ENCODE data around the gene PRPF40A.
"Not testable (repeated sequence)": the region's sequence is repeated elsewhere in the genome, so short reads cannot be mapped to it uniquely, and the experiment has no call there.

Gene PRPF40A

DNA sequence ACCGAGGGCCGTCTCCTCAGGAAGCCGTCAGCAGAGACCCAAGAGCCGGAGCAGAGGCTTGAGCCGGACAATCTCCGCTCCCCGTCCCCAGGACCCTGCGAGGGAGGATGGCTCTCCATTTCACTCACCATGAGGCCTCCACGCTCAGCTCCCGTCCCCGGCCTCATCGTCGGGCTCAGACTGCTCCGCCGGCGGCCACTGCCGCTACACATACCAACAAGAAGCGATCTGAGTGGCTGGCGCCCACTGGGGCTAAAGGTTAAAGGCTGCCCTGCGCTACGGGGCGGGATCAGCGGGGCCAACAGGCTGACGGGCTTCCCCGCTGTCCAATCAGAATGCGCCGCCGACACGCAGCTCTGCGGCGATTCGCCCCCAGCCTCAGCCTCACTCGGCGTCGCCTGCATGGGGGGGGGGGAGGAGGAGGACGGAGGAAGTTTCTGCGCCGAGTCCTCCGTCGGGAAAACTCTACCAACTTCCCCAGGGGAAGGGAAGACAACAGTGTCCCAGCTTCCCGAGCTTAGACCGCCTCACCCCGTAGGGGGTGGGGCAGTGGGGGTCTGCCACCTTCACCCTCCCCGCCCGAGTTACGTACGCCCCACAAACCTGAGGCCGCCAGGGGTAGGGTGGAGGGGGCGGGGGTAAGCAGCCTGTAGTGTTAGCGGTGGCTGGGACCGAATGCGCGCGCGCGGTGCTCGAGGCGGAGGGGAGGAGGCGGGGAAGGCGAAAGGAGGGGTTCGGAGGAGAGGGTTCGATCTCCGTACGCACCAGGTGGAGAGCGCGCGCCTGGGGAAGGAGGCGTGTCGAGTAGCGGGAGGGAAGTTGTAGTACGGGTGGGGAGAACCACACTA lies at the start of gene PRPF40A:
PRPF40A (minus strand) TSS at position 234 of the 848 bp plus-strand sequence; CDS start at position 212, 22 bp downstream.
- peak; percentile 96 to 98 (median 98) for DNase-seq

DNA sequence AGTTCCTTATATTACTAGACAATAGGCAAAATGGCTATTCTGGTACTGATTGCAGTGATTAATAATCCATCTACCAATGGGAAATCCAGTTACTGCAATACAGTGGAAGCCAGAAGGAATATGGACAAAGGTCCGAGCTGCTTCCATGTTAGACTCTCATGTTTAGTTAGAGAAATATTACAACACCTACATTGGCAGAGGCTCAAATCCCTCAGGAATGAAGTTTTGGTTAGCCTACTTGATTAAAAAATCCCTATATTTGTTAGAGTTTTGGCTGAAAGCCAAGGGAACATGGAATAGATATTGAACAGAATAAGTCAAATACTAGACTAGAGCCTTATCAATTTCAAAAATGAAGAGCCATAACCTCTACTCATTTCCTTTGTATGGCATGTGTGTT lies 49.7 kb upstream of the PRPF40A start:
- no peak for DNase-seq

DNA sequence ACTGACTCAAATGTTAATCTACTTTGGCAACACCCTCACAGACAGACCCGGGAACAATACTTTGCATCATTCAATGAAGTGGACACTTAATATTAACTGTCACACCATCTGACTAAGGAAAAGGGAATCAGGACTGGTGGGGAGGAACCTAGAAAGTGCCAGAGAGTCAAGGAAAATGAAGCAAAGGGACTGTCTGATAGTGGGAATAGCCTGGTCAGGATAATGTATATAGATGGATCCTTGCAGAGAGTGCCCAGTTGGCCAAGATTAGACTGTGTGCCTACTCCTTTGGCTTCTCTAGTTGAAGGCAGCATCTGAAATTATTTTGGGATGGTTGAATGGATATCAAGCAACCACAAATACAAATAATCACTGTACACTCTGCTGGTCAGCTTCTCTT lies 46.4 kb upstream of the PRPF40A start:
- no peak for DNase-seq

DNA sequence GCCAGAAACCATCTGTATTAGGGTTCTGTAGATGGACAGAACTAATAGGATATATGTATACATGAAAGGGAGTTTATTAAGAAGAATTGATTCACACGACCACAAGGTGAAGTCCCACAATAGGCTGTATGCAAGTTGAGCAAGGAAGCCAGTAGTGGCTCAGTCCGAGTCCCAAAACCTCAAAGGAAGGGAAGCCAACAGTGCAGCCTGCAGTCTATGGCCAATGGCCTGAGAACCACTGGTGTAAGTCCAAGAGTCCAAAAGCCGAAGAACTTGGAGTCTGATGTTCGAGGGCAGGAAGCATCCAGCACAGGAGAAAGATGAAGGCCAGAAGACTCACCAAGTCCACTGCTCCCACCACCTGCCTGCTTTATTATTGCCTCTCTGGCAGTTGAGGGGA lies 45.9 kb upstream of the PRPF40A start:
- not testable (repeated sequence) for DNase-seq

DNA sequence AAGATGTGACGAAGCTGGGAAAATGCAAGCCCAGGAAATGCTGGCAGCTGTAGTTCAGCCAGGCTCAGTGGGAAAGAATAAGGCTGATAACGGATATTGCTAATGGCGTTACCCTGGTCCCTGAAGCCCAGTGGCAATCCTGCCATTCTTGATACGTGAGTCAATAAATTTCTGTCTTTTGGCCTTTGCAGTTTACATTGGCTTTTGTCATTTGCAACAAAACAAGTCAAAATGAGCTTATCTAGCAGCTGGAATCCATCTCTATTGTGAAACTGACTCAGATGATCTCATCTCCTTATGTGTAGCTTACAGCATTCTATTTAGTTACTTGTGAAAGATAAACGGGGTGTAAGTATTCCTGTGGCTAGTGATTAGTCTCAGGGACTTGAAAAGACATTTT lies 44.9 kb upstream of the PRPF40A start:
- no peak for DNase-seq

DNA sequence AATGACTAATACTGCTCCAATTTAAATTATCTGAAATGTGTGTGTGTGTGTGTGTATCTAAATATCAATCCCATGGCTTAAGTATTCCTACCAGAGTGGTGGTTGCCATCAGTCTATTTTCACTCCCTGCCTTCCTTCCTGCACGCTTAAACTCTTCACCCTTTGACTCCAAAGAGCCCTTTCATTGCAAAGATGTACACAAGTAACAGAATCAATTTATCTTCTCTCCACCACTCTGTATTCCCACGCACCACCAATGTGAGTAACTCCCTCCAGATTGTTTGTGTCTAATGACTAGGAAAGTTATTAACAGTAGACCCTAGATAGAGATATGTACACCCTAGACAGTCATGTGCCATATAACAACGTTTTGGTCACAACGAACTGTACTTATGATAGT lies 44.0 kb upstream of the PRPF40A start:
- no peak for DNase-seq

DNA sequence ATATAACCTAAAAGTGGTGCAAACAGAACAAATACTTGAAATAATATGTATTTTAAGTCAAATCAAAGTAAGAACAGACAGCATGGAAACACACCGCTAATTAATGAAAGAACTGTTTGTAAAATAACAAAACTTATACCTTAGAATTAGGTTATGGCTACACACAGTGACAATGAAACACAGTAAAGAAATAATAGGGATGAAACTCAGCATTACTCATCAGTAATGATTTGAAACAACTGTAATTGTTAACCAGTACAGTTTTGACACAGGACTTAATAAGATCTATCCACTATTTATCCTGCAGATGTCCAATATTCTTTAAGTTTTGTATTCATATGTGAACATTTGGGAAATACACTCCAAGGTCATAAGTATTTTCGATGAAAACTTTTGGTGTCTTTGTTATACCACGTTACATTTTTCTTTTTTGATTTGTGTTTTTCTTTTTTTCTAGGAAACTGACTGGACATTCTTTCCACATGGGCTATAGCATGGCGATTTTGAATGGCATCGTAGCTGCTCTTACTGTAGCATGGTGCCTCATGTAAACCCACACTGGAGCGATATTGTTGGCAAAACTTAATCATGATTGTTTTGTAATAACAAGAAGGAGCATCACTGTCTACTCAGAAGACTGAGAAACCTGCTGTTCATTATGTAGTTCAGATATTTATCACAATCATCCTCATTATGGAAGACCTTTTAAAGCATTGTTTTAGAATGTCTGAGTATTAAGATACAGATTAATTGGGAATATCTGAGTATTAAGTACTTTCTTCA lies 42.2 kb upstream of the PRPF40A start:
- DNase-seq: no peak

DNA sequence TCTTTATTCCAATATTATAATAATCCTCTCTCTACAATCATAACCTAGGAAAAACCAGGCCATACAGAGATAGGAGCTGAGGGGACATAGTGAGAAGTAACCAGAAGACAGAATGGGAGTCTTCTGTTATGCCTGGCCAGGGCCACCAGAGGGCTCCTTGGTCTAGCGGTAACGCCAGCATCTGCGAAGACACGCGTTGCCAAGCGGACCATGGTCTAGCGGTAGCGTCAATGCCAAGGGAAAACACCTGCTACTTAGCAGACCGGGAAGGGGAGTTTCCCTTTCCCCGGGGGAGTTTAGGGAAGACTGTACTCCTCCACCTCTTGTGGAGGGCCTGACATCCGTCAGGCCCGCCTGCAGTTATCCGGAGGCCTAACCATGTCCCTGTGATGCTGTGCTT lies 37.8 kb upstream of the PRPF40A start:
- DNase-seq: no peak

DNA sequence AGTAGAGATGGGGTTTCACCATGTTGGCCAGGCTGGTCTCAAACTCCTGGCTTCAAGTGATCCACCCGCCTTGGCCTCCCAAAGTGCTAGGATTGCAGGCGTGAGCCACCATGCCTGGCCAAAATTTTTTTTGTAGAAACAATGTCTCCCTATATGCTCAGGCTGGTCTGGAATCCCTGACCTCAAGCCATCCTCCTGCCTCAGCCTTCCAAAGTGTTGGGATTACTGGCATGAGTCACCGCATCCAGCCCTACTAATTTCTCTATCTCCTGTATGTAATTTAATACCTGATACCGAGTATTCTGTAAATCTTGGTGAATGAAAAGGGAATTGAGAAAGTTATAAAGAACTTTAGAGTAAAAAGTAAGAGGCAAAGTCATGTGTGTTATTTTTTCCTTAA lies 30.5 kb upstream of the PRPF40A start:
- not testable (repeated sequence) for DNase-seq

DNA sequence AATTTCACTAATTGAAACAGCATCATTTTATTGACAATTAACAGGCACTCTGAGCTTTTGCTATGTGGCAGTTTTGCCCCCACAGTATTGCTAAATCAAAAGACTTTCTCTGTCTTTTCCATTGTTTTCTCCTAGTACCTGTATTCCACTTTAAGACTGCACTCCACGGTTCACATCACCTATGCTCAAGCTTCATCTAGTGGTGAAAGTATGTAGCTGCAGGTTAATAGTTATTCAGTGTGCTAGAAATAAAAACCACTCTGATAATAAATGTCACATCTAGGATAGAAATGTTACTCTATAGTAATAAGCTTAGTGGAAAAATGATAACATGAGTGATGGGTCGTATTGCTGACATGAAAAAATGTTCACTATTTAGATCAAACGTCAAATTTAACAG lies 25.7 kb upstream of the PRPF40A start:
- DNase-seq: no peak

DNA sequence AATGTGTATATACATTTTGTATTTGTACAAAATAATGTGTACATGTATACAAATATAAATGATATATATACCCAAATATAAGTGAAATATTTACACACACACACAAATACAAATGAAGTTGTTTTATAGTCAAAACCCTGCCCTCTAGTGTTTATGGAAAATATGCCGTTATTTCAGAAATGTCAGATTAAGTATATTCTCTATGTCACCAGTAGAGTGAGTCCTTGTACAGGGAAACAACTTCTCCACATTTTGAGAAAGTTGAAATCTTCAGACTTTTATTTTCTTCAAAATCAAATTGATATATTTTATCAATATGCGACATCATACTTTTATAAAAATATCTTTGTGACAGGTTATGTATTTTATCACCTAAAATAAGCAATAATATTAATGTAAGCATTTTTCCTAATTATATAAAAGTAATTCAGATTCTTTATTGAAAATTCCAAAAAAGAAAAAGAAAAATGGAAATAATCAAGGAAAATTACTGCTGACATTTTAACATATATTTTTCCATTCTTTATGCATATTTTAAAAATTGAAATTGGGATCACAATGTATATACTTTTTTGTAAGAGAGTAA lies 23.6 kb upstream of the PRPF40A start:
- DNase-seq: no peak

DNA sequence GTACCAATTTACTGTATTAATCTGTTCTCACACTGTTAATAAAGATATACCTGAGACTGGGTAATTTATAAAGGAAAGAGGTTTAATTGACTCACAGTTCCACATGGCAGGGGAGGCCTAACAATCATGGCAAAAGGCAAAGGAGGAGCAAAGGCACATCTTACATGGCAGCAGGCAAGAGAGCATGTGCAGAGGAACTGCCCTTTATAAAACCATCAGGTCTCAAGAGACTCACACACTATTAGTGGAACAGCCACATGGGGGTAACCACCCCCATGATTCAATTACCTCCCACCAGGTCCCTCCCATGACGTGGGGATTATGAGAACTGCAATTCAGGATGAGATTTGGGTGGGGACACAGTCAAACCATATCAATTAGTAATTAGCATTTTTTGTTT lies 22.4 kb upstream of the PRPF40A start:
- not testable (repeated sequence) for DNase-seq

DNA sequence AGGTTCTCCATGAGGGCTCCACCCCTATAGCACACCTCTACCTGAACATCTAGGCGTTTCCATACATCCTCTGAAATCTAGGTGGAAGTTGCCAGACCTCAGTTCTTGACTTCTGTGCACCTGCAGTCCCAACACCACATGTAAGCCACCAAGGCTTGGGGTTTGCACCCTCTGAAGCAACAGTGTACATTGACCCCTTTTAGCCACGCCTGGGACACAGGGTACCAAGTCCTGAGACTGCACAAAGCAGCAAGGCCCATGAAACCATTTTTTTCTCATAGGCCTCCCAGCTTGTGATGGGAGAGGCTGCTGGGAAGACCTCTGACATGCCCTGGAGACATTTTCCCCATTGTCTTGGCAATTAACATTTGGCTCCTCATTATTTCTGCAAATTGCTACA lies 21.2 kb upstream of the PRPF40A start:
- DNase-seq: no peak

DNA sequence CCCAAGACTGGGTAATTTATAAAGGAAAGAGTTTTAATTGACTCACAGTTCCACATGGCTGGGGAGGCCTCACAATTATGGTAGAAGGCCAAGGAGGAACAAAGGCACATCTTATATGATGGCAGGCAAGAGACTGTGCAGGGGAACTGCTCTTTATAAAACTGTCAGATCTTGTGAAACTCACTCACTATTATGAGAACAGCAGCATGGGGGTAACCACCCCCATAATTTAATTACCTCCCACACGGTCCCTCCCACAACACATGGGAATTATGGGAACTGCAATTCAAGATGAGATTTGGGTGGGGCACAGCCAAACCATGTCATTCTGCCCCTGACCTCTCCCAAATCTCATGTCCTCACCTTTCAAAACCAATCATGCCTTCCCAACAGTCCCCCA lies 20.2 kb upstream of the PRPF40A start:
- not testable (repeated sequence) for DNase-seq

DNA sequence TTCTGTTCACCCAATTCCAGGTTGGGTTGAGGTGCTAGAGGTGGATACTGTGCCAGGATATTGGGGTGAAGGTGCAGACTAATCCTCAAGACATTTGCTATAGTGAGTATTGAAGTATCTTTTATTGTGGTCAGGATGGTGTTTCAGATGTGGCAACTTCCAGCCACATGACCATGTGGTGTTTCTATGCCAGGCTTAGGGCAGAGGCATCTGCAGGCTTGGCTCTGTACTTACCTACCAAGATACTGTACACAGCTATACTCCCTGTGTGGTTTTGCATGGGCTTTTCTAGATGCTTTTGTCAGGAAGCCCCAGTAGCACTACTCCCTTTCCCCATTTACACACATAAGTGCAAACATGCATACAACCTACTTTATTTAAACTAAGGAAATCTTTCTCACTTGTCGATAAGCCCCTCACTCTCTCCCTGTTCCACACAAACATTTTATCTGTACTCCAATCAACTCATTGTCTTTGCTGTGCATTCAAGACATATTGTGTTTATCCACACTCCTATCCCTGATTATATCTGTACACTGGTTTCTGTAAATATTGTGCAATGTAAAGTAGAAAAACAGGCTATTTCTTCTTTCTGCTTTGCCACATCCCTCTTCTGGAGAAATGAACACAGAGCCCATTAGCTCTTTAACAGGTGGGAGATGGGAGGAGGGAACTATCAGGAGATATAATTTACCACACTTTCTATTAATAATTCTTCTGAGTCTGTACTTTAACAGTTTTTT lies 13.5 kb upstream of the PRPF40A start:
- DNase-seq: no peak

DNA sequence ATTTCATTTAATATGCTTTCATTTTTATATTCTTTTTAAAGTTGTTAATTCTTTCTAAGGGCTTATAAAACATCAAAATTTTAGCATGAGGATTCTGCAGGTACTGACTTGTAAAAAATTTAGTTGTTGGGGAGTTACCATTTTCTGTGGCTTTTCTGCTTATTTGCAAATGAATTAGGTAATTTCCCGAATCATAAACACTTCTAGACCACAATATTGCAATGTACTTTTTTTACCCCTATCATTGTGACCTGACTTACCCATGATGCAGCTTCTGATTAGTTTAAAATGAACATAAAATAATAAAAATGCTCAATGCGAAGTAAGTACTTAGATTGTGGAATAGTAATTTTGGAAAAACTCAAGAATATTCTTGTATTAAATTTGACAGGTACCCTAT lies 12.6 kb upstream of the PRPF40A start:
- DNase-seq: no peak

DNA sequence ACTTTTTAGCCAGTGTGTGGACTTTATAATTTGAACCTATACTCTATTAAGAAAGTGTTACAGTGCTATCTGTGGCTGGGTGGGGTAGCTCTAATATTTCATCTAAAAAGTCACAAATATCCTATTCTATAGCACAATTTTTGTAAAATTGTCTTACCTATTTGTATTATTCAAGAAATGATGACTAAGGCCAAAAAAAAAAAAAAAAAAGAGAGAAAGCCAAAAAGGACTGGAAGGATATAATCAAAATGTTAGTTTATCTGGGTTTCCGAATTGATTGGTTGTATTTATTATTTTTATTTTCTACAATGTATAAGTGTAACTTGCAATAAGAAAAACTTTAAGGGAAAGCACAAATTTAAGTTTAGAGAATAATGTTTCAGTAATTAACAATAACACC lies 6.7 kb upstream of the PRPF40A start:
- no peak for DNase-seq

DNA sequence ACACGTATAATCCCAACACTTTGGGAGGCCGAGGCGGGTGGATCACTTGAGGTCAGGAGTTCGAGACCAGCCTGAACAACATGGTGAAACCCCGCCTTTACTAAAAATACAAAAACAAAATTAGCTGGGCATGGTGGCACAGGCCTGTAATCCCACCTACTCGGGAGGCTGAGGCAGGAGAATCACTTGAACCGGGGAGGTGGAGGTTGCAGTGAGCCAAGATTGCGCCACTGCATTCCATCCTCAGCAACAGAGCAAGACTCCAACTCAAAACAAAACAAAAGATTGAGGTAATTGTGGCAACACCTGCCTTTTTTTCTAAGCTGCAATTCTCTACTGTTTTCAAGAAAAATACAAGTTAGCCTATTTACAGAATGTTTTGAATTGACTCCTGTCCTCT lies 5.4 kb upstream of the PRPF40A start:
- not testable (repeated sequence) for DNase-seq

DNA sequence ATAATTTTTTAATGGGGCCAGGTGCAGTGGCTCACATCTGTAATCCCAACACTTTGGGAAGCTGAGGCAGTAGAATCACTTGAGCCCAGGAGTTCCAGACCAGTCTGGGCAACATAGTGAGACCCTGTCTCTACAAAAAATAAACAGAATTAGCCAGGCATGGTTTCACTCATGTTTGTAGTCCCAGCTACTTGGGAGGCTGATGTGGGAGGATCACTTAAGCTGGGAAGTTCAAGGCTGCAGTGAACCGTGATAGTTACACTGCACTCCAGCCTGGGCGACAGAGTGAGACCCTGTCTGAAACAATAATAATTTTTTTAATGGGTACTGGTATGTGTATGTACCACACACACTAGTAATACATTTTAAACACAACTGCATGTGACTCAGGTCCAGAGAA lies 3.5 kb upstream of the PRPF40A start:
- DNase-seq: no peak

DNA sequence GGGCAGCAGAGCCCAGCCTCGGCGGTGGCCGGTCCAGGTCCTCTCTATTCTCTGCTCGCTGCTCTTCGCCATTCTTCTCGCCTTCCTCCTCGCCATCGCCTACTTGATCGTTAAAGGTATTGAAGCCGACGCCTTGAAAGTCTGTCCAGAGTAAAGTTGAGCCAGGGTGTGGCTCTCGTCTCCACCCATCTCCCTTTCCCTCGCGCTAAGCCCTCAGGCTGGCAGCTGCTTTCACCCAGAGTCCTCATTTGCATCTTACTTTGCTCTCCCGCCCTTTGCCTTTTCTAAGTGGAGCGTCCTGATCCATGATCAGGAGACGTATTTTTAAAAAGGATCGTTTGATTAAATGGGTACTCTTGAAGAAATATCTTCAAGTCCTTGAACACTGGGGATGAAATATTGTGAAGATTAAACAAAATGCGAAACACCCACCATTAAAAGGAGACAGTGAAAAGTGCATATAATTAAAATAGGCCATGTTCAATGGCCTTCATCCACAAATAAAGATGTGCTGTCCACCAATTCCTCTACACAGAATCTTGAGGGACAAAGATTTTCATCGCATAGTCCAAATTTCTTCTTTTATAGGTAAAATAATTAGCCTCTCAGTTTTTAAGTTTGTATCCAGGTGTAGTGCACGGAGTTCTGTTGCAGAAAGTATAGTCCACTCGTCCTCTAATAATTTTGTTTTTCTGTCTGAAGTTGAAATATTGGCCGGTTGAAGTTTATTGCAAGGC lies 1.8 kb upstream of the PRPF40A start:
- DNase-seq: no peak

DNA sequence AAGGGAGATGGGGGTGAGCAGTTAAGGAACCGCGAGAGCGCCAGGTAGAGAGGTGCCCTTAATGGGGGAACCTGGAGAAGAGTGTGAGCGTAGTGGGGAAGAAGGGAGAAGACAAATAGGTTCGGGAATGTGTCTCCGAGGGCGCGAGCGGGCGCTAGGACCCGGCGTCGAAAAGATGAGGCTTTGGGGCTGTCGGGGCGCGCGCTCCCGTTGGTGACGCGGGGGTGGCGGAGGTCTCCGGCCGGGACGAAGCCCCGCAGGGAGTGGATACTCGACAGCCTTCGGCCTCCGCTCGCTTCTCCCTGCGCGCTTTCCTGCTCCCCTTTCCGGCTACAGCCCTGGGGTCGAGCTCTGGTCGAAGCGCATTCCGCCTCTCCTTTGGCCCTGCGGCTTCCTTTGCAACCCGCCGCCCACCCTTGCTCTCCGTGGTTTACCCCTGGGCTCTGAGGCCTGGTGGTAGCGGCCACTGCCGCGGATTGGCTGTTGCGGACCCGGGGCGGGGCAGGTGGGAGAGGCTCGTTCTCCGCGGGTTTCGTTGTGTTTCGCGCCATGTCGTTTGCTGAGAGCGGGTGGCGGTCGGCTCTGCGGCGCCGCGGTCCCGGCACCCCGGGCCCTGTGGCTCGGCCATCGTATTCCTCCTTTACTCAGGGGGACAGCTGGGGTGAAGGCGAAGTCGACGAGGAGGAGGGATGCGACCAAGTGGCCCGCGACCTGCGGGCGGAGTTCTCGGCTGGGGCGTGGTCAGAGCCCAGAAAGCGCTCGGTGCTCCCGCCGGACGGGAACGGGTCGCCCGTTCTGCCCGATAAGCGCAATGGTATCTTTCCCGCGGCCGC lies 1.0 kb upstream of the PRPF40A start, which contains the start of gene ARL6IP6:
ARL6IP6 (plus strand) TSS at position 545 of the 833 bp plus-strand sequence; CDS start at position 550, 5 bp downstream.
- peak; percentile 86 to 88 (median 88) for DNase-seq
